ENCODE data around the gene SHISA2. TPM values are rescaled to one million over a fixed set of nuclear protein-coding genes. Genes with fewer than 3 reads are reported as not detected.

SHISA2 gene
- total RNA-seq, 1 experiment from 2014 or later = 8.1 TPM

GRCh38 chr13:26029581-26030136 is 22.2 kb downstream of the SHISA2 start:
- Histone ChIP-seq H3K27ac (ENCODE audit: insufficient read length, low read depth, low read length) (no peak overlapping the region), H2BK120ac (ENCODE audit: low read depth, low read length, poor library complexity, severe bottlenecking) (no peak overlapping the region), H2BK5ac (ENCODE audit: insufficient read length, low read length) (no peak overlapping the region), H3K4ac (ENCODE audit: low read depth, low read length) (no peak overlapping the region), H3K27me3 (ENCODE audit: insufficient read depth, low read length) (no peaks in the 10 kb centered on the region), H3K9me3 (ENCODE audit: control insufficient read depth, low read depth, low read length) (no peaks in the 10 kb centered on the region), H3K14ac (ENCODE audit: insufficient read depth, low read length) (no peak overlapping the region), H2BK20ac (ENCODE audit: low read depth, low read length, poor library complexity, severe bottlenecking) (no peak overlapping the region), H2BK15ac (ENCODE audit: low read depth, low read length) (no peak overlapping the region), H3K56ac (ENCODE audit: insufficient read length, low read depth, low read length) (no peak overlapping the region), H3K79me2 (ENCODE audit: insufficient read depth, low read length) (no peaks in the 10 kb centered on the region), H4K8ac (replicated peaks; ENCODE audit: insufficient read length, low read depth, low read length) (no peak overlapping the region), H2BK12ac (ENCODE audit: insufficient read length, low read depth, low read length) (no peak overlapping the region), H2AK5ac (ENCODE audit: insufficient read length, low read length) (no peak overlapping the region), H3K18ac (ENCODE audit: insufficient read length, low read depth, low read length) (no peak overlapping the region), H3T11ph (ENCODE audit: low read length) (no peak overlapping the region), H3K9ac (ENCODE audit: extremely low read depth, insufficient read length, low read length) (no peak overlapping the region), H3K4me1 (ENCODE audit: insufficient read depth, low read length) (peaks cover 4% of the 10 kb centered on the region; the same call in 1 of the 2 replicates), H4K5ac (ENCODE audit: insufficient read length, low read depth, low read length) (no peak overlapping the region), H2AFZ (ENCODE audit: low read length) (no peak overlapping the region), H3K23ac (ENCODE audit: insufficient read length, low read depth, low read length) (no peak overlapping the region), H4K20me1 (ENCODE audit: control insufficient read depth, insufficient read depth, insufficient read length) (no peaks in the 10 kb centered on the region), H3K23me2 (ENCODE audit: insufficient read length, low read depth, low read length, poor library complexity, severe bottlenecking) (no peaks in the 10 kb centered on the region), H3K4me2 (ENCODE audit: insufficient read depth, insufficient read length, low read length) (no peak overlapping the region), H3K79me1 (ENCODE audit: insufficient read depth, low read depth, low read length, poor library complexity, severe bottlenecking) (no peaks in the 10 kb centered on the region), H4K91ac (ENCODE audit: insufficient read length, low read depth, low read length) (no peak overlapping the region)
- Mint-ChIP-seq H3K36me3 (ENCODE audit: insufficient read depth in 1 of 3, low read depth in 3 of 3) (peaks cover 8 to 12% (median 9%) of the 10 kb centered on the region in 3 experiments), H3K9me3 (peaks cover 5 to 17% of the 10 kb centered on the region in 2 experiments; a peak in 4 of 5 replicates), H3K4me3 (no peak overlapping the region), H3K27ac (no peak overlapping the region; a peak in 1 of 7 replicates), H3K27me3 (ENCODE audit: low read depth) (no peaks in the 10 kb centered on the region), H3K4me1 (peaks cover 33 to 48% of the 10 kb centered on the region in 2 experiments)
- DNase-seq = no peak
- no CpG with 5 or more reads among the region's 4 CpGs for WGBS (ENCODE audit: extremely low coverage, insufficient read length, low lambda C conversion rate)
- TF ChIP-seq CTCF (conservative IDR thresholded peaks at IDR 0.05) = no peak
